Measurements from ENCODE around the gene ST3GAL3. TPM values are rescaled to one million over a fixed set of nuclear protein-coding genes. Genes with fewer than 3 reads are reported as not detected.

ST3GAL3 gene
- total and polyA plus RNA-seq, 2 experiments from 2014 or later: 4.5 to 7.0 TPM

- TF ChIP-seq CREB1 (CRISPR knock-in tag; IDR thresholded peaks at IDR 0.05; ENCODE audit: low read depth): no peak
Measured at GRCh38 chr1:43875331-43875730, 168.0 kb downstream of the ST3GAL3 start (continued).

GRCh38 chr1:43877101-43877500 is 169.8 kb downstream of the ST3GAL3 start:
- Histone ChIP-seq H3K4me3 (no peak overlapping the region), H3K27ac (ENCODE audit: low read depth) (no peak overlapping the region), H2AFZ (no peak overlapping the region), H3K36me3 (ENCODE audit: insufficient read depth) (no peaks in the 10 kb centered on the region), H3K79me2 (replicated peaks; ENCODE audit: insufficient read depth) (no peaks in the 10 kb centered on the region), H3F3A (replicated peaks; ENCODE audit: low read depth) (no peaks in the 10 kb centered on the region), H4K20me1 (replicated peaks; ENCODE audit: insufficient read depth) (no peaks in the 10 kb centered on the region), H3K4me1 (ENCODE audit: insufficient read depth) (peaks cover 6% of the 10 kb centered on the region; the same call in 1 of the 2 replicates), H3K9me2 (ENCODE audit: insufficient read depth) (no peaks in the 10 kb centered on the region), H3K27me3 (ENCODE audit: insufficient read depth) (no peaks in the 10 kb centered on the region), H3K4me2 (no peak overlapping the region)
- Mint-ChIP-seq H3K4me3 (no peak overlapping the region), H3K9me3 (no peaks in the 10 kb centered on the region), H3K27ac (no peak overlapping the region), H3K36me3 (ENCODE audit: low read depth) (no peaks in the 10 kb centered on the region), H3K4me1 (peaks cover 11% of the 10 kb centered on the region), H3K27me3 (ENCODE audit: insufficient read depth, low read depth, poor library complexity) (no peaks in the 10 kb centered on the region)
- no peak for DNase-seq (ENCODE audit: low spot score)
- ATAC-seq: no peak
- TF ChIP-seq CTCF (conservative IDR thresholded peaks at IDR 0.05; ENCODE audit: low read depth in 2 of 2) (no peak), CREB1 (CRISPR knock-in tag; IDR thresholded peaks at IDR 0.05; ENCODE audit: low read depth) (no peak), POLR2AphosphoS5 (IDR thresholded peaks at IDR 0.05; ENCODE audit: low read depth) (no peak), JUNB (IDR thresholded peaks at IDR 0.05; ENCODE audit: unreplicated experiment) (no peak), ZNF331 (CRISPR knock-in tag; IDR thresholded peaks at IDR 0.05; ENCODE audit: low read depth) (no peak)

GRCh38 chr1:43878440-43878839 is 171.1 kb downstream of the ST3GAL3 start:
- H3K36me3 ChIP-seq (ENCODE audit: insufficient read depth): no peaks in the 10 kb centered on the region
- H3F3A ChIP-seq (replicated peaks; ENCODE audit: low read depth): no peaks in the 10 kb centered on the region
- H3K9me2 ChIP-seq (ENCODE audit: insufficient read depth): no peaks in the 10 kb centered on the region
- no peak overlapping the region for H2AFZ ChIP-seq
- peaks cover 12% of the 10 kb centered on the region for H3K4me1 Mint-ChIP-seq
- no peak overlapping the region for H3K4me3 Mint-ChIP-seq
- H3K9me3 Mint-ChIP-seq: no peaks in the 10 kb centered on the region
- H3K27ac Mint-ChIP-seq: no peak overlapping the region
- no peak overlapping the region for H3K4me2 ChIP-seq
- H3K27me3 Mint-ChIP-seq (ENCODE audit: insufficient read depth, low read depth, poor library complexity): no peaks in the 10 kb centered on the region
- peaks cover 6% of the 10 kb centered on the region; the same call in 1 of the 2 replicates for H3K4me1 ChIP-seq (ENCODE audit: insufficient read depth)
- no peak overlapping the region for H3K27ac ChIP-seq (ENCODE audit: low read depth)
- DNase-seq (ENCODE audit: low spot score): no peak
- no peaks in the 10 kb centered on the region for H4K20me1 ChIP-seq (replicated peaks; ENCODE audit: insufficient read depth)
- H3K27me3 ChIP-seq (ENCODE audit: insufficient read depth): no peaks in the 10 kb centered on the region
- H3K79me2 ChIP-seq (replicated peaks; ENCODE audit: insufficient read depth): no peaks in the 10 kb centered on the region
- no peak for ATAC-seq
- H3K36me3 Mint-ChIP-seq (ENCODE audit: low read depth): no peaks in the 10 kb centered on the region
- H3K4me3 ChIP-seq: no peak overlapping the region
- TF ChIP-seq ZNF331 (CRISPR knock-in tag; IDR thresholded peaks at IDR 0.05; ENCODE audit: low read depth): no peak
- TF ChIP-seq CTCF (conservative IDR thresholded peaks at IDR 0.05; ENCODE audit: low read depth in 2 of 2): no peak
- TF ChIP-seq NANOG (IDR thresholded peaks at IDR 0.05; ENCODE audit: borderline replicate concordance): no peak
- no peak for TF ChIP-seq STAT1 (IDR thresholded peaks at IDR 0.05; ENCODE audit: unreplicated experiment)
- TF ChIP-seq JUNB (IDR thresholded peaks at IDR 0.05; ENCODE audit: unreplicated experiment): no peak
- TF ChIP-seq ZNF462 (CRISPR knock-in tag; IDR thresholded peaks at IDR 0.05): no peak
- TF ChIP-seq EZH2phosphoT487 (IDR thresholded peaks at IDR 0.05; ENCODE audit: unreplicated experiment): no peak
- no peak for TF ChIP-seq POLR2AphosphoS5 (IDR thresholded peaks at IDR 0.05; ENCODE audit: low read depth)

Measured in GM23338 (cell line).